Smooth muscle cell (in vitro differentiated cells): ENCODE measurements around the gene ELMOD3. TPM values are rescaled to one million over a fixed set of nuclear protein-coding genes. Genes with fewer than 3 reads are reported as not detected.
A peak's percentile ranks its signal among the peaks of the same experiment; 100 is the strongest.
"Not testable (repeated sequence)": the region's sequence is repeated elsewhere in the genome, so short reads cannot be mapped to it uniquely, and the experiment has no call there.

ENCODE experiments used
- DNase-seq: peaks from one replicate; lab custom pipeline; 2025; ENCODE audit not compliant: unreplicated experiment; lab: John Stamatoyannopoulos, UW
- H2AFZ ChIP-seq: fragments of 200-600 bp; sonication (generic); 2 replicates; pipeline ENCODE4 v1.6.0; 2016; ENCODE audit warnings: antibody characterized with exemption, low read depth, mild to moderate bottlenecking
- H3F3A ChIP-seq: fragments of 200-600 bp; sonication (generic); 2 replicates; pipeline ENCODE4 v1.6.0; 2017; ENCODE audit warnings: antibody characterized with exemption, low read depth
- H3K27ac ChIP-seq: fragments of 200-600 bp; sonication (generic); 2 replicates; pipeline ENCODE4 v1.5.1; 2016; ENCODE audit warnings: low read depth, mild to moderate bottlenecking
- H3K27me3 ChIP-seq: fragments of 200-600 bp; sonication (generic); 2 replicates; pipeline ENCODE4 v1.6.1; 2016; ENCODE audit warnings: low read depth, mild to moderate bottlenecking
- H3K36me3 ChIP-seq: fragments of 200-600 bp; sonication (generic); 2 replicates; pipeline ENCODE4 v1.5.1; 2016; ENCODE audit warnings: low read depth
- H3K4me1 ChIP-seq: fragments of 200-600 bp; sonication (generic); 2 replicates; pipeline ENCODE4 v1.5.1; 2016; ENCODE audit warnings: low read depth
- H3K4me2 ChIP-seq: fragments of 200-600 bp; sonication (generic); 2 replicates; pipeline ENCODE4 v1.6.0; 2016; ENCODE audit warnings: mild to moderate bottlenecking
- H3K4me3 ChIP-seq: fragments of 200-600 bp; sonication (generic); 2 replicates; pipeline ENCODE4 v1.5.1; 2016; ENCODE audit warnings: mild to moderate bottlenecking
- H3K79me2 ChIP-seq: fragments of 200-600 bp; sonication (generic); 2 replicates; pipeline ENCODE4 v1.6.0; 2016; ENCODE audit warnings: low read depth, mild to moderate bottlenecking
- H3K9ac ChIP-seq: fragments of 200-600 bp; sonication (generic); 2 replicates; pipeline ENCODE4 v1.6.0; 2016; ENCODE audit warnings: low read depth
- H3K9me3 ChIP-seq: fragments of 200-600 bp; sonication (generic); replicated peaks from 2 replicates; pipeline ENCODE4 v1.5.1; 2016; ENCODE audit warnings: low read depth
- H4K20me1 ChIP-seq: fragments of 200-600 bp; sonication (generic); 2 replicates; pipeline ENCODE4 v1.6.0; 2016; ENCODE audit warnings: low read depth
- CTCF ChIP-seq: fragments of 200-600 bp; sonication (generic); IDR thresholded peaks from 2 replicates; pipeline ENCODE4 v1.5.1; 2017; ENCODE audit warnings: borderline replicate concordance, mild to moderate bottlenecking, antibody characterized with exemption; ENCODE audit not compliant: insufficient read depth, poor library complexity, severe bottlenecking
- WGBS: methylation state at CpG from one replicate; pipeline ENCODE4 v1.1.7; 2016; ENCODE audit warnings: low lambda C conversion rate; 5-methylcytosine and 5-hydroxymethylcytosine counted together
- polyA plus RNA-seq: library from polyadenylated mRNA; unstranded; fragments of >200 nt; fragmentation: Nextera tagmentation; extraction: Ambion mirVana; gene quantifications from 2 replicates; pipeline ENCODE4 v1.2.1, GENCODE V29; 2016
- total RNA-seq: library from RNA; depleted of rRNA; stranded (reverse); fragments of >200 nt; gene quantifications from 2 replicates; pipeline ENCODE4 v1.2.3, GENCODE V29; 2014

The ELMOD3 gene
- total and polyA plus RNA-seq, 2 experiments from 2014 or later = 13.3 to 15.2 TPM

GRCh38 chr2:85312404-85312803, 42.2 kb upstream of the ELMOD3 start:
- H3K9ac ChIP-seq = no peak overlapping the region
- H3K27ac ChIP-seq = no peak overlapping the region
- H3K36me3 ChIP-seq = no peaks in the 10 kb centered on the region
- no peaks in the 10 kb centered on the region for H3K9me3 ChIP-seq
- no peak for TF ChIP-seq CTCF
- H4K20me1 ChIP-seq = peaks cover 4% of the 10 kb centered on the region
- H3K4me3 ChIP-seq = no peak overlapping the region
- 96% methylated on average over 7 of the region's 7 CpGs for WGBS
- H2AFZ ChIP-seq = no peak overlapping the region
- H3K27me3 ChIP-seq = no peaks in the 10 kb centered on the region
- H3F3A ChIP-seq = peaks cover 4% of the 10 kb centered on the region
- peaks cover 4% of the 10 kb centered on the region for H3K79me2 ChIP-seq
- H3K4me1 ChIP-seq = no peaks in the 10 kb centered on the region
- H3K4me2 ChIP-seq = no peak overlapping the region
- DNase-seq = no peak

GRCh38 chr2:85314884-85315242, 39.7 kb upstream of the ELMOD3 start:
- no peaks in the 10 kb centered on the region for H3K9me3 ChIP-seq
- H3F3A ChIP-seq = peaks cover 17% of the 10 kb centered on the region
- no peak for TF ChIP-seq CTCF
- no peak overlapping the region for H3K9ac ChIP-seq
- H3K4me3 ChIP-seq = no peak overlapping the region
- H3K4me2 ChIP-seq = no peak overlapping the region
- H3K36me3 ChIP-seq = no peaks in the 10 kb centered on the region
- no peak overlapping the region for H3K27ac ChIP-seq
- H3K79me2 ChIP-seq = peaks cover 6% of the 10 kb centered on the region
- DNase-seq = no peak
- H3K4me1 ChIP-seq = peaks cover 3% of the 10 kb centered on the region
- H3K27me3 ChIP-seq = no peaks in the 10 kb centered on the region
- H2AFZ ChIP-seq = no peak overlapping the region
- peaks cover 27% of the 10 kb centered on the region for H4K20me1 ChIP-seq
- WGBS = 95% methylated on average over 10 of the region's 10 CpGs

- not testable (repeated sequence) for H2AFZ ChIP-seq, H3K27ac ChIP-seq, DNase-seq, H3K4me3 ChIP-seq, H3K36me3 ChIP-seq, H3K4me1 ChIP-seq, H3K9me3 ChIP-seq, H3K9ac ChIP-seq, H3K27me3 ChIP-seq, H3K4me2 ChIP-seq
- 91% methylated on average over 5 of the region's 5 CpGs for WGBS
- Histone ChIP-seq H4K20me1 (peaks cover 34% of the 10 kb centered on the region), H3K79me2 (peaks cover 12% of the 10 kb centered on the region), H3F3A (peaks cover 27% of the 10 kb centered on the region)
These were observed 38.6 kb upstream of the ELMOD3 start for GRCh38 chr2:85315921-85316320.

- peak overlapping the region; percentile 68 for H3K4me2 ChIP-seq
- WGBS = 43% methylated on average over 11 of the region's 11 CpGs
- no peak for TF ChIP-seq CTCF
These were observed 36.1 kb upstream of the ELMOD3 start for GRCh38 chr2:85318222-85319074.

More at GRCh38 chr2:85318222-85319074, 36.1 kb upstream of the ELMOD3 start:
- Histone ChIP-seq H3K36me3 (peaks cover 6% of the 10 kb centered on the region), H3K9ac (no peak overlapping the region), H3K4me1 (peaks cover 3% of the 10 kb centered on the region), H3K4me3 (no peak overlapping the region), H2AFZ (no peak overlapping the region), H3K27me3 (no peaks in the 10 kb centered on the region), H3F3A (peaks cover 35% of the 10 kb centered on the region), H4K20me1 (peaks cover 57% of the 10 kb centered on the region), H3K79me2 (peaks cover 29% of the 10 kb centered on the region), H3K27ac (peak overlapping the region; percentile 84), H3K9me3 (no peaks in the 10 kb centered on the region)
- peak; percentile 15 for DNase-seq
